ENCODE data around the gene MCTP1.
"Not testable (repeated sequence)": the region's sequence is repeated elsewhere in the genome, so short reads cannot be mapped to it uniquely, and the experiment has no call there.

The MCTP1 gene

GRCh38 chr5:95251185-95251584 lies 33.7 kb downstream of the MCTP1 start:
- no peak for DNase-seq

- DNase-seq, result no peak
These were observed 40.4 kb downstream of the MCTP1 start for GRCh38 chr5:95244479-95244878.

GRCh38 chr5:95241635-95242034 lies 43.3 kb downstream of the MCTP1 start:
- DNase-seq, result no peak

- DNase-seq, result no peak
These were observed 43.7 kb downstream of the MCTP1 start for GRCh38 chr5:95241161-95241560.

GRCh38 chr5:95238560-95239325 lies 46.2 kb downstream of the MCTP1 start:
- peak; percentile 14 for DNase-seq

GRCh38 chr5:95237324-95237723 lies 47.6 kb downstream of the MCTP1 start:
- no peak for DNase-seq

- DNase-seq, result no peak
These were observed 49.4 kb downstream of the MCTP1 start for GRCh38 chr5:95235439-95235982.

- DNase-seq, result no peak
These were observed 55.2 kb downstream of the MCTP1 start for GRCh38 chr5:95229646-95230045.

- DNase-seq, result no peak
These were observed 60.0 kb downstream of the MCTP1 start for GRCh38 chr5:95224701-95225459.

GRCh38 chr5:95223566-95224258 lies 61.2 kb downstream of the MCTP1 start:
- DNase-seq, result no peak

- DNase-seq, result no peak
These were observed 62.1 kb downstream of the MCTP1 start for GRCh38 chr5:95222836-95223235.

GRCh38 chr5:95221234-95221633 lies 63.7 kb downstream of the MCTP1 start:
- no peak for DNase-seq

GRCh38 chr5:95220381-95220780 lies 64.5 kb downstream of the MCTP1 start:
- no peak for DNase-seq

- no peak for DNase-seq
These were observed 65.5 kb downstream of the MCTP1 start for GRCh38 chr5:95219411-95219810.

GRCh38 chr5:95217881-95218280 lies 67.0 kb downstream of the MCTP1 start:
- no peak for DNase-seq

GRCh38 chr5:95217351-95217750 lies 67.5 kb downstream of the MCTP1 start:
- no peak for DNase-seq

GRCh38 chr5:95216136-95216955 lies 68.5 kb downstream of the MCTP1 start:
- DNase-seq, result no peak

GRCh38 chr5:95207811-95208210 lies 77.1 kb downstream of the MCTP1 start:
- not testable (repeated sequence) for DNase-seq

GRCh38 chr5:95194856-95195255 lies 90.0 kb downstream of the MCTP1 start:
- DNase-seq, result no peak

- DNase-seq, result no peak
These were observed 93.6 kb downstream of the MCTP1 start for GRCh38 chr5:95191330-95191729.

GRCh38 chr5:95184924-95185323 lies 100.0 kb downstream of the MCTP1 start:
- DNase-seq, result no peak

- no peak for DNase-seq
These were observed 103.2 kb downstream of the MCTP1 start for GRCh38 chr5:95181644-95182043.

Measured in EL (cell line).